Measurements from ENCODE around the gene CHL1. TPM values are rescaled to one million over a fixed set of nuclear protein-coding genes. Genes with fewer than 3 reads are reported as not detected.

CHL1 gene
- polyA plus RNA-seq, 3 donors: 11.9 to 20.4 (median 13.1) TPM

DNA sequence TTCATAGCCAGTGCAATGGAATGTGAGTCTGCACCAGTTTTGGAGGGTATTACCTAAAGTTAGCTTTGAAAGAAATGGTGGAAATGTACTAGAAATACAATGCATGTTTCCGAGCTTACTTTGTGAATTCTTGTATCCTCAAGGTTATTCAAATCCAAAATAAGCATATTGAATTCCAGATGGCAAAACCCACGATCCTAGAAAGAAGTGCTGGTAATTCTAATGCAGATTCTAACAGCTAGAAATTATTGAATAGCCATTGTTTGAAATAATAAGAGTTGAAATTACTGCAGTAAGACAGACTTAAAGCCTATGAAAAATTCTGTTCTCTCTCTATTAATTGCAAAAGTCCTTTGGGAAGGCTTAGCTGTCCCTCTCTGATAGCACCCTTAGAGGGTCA is 258.4 kb downstream of the CHL1 start:
- DNase-seq (ENCODE audit: low read depth in 3 of 3, low spot score in 2 of 3): no peak

DNA sequence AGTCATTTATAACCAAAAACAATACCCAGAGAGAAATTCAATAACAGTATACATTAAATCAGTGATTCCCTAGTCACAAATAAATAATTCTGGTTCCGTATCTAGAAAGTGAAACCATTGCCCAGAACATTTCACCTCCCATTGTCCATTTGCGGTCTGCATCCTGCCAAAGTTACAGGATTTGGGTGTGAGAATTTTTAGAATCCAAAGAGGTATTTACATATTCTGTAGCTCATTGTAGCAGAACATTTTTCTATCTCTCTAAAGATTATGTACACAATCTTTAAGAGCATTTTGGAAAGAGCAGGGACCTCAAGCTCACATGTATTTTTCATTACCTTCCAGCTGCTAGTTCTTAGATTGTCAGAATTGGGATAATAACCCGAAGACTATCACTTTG is 261.6 kb downstream of the CHL1 start:
- DNase-seq (ENCODE audit: low read depth in 3 of 3, low spot score in 2 of 3): no peak

DNA sequence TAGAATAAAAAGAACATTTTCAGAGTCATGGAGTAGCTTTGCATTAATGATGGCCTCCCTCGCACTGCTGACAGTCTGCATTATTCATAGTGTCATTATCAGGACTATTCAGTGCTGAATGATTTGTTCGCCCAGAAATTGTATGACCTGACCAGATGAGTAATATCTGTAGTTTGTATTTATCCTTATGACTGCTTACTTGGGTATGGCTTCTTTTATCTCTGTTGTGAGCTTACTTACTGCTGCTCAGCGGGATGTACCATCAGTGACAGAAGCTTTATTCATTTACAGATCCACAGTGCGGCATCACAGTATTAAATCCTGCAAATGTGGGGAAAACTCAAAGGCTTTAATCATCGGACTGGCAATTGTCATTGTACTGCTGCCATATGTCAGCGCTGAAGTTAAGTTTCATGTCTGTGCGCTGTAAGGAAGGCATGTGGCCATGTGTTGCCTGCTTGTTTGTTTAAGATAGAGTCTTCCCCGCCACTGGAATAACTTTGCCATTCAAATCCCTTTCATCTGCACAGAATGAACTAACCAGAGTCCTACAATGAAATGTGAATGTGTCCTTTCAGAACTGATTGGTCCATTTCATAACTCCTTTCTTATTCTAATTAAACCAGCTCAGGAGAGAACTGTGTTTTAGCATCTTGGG is 262.2 kb downstream of the CHL1 start:
- DNase-seq (ENCODE audit: low read depth in 3 of 3, low spot score in 2 of 3): no peak

Data from right renal cortex interstitium (tissue), 3 donors.